Measurements from ENCODE around the gene TMEM258. TPM values are rescaled to one million over a fixed set of nuclear protein-coding genes. Genes with fewer than 3 reads are reported as not detected.

Gene TMEM258
- total RNA-seq, 1 donor from 2014 or later, result 125 TPM

DNA sequence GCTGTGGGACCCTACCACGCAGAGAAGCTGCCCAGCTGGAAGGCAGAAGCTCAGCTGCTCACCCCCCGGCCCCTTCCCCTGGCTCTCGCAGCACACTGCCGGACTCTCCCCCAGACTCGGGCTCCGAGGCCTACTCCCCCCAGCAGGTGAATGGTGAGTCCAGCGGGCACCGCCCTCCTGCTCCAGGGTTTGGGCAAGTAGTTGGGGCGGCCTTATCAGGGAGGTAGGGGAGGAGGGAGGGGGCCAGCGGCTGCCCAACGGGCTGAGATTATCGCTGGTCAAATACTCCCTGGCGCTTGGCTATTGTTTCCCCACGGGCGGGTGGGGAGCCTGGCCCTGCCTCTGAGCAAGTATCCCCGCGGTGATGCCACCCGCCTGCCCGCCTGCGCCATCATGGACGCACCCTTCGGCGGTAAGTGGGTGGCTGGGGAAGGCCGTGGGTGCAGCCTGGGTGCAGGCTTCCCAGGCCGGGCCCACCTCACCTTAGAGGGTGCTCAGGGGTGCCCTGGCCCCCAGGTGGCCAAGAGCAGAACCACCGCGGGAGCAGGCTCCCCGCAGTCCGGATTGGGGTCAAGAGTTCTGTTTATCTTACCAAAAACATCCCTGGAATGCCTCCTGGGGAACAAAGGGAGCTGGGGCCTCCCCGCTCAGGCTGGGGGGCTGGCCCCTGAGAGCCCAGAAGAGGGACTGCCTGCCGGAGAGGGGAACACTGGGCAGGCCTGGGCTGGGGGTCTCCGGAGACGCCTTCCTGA lies 23.1 kb downstream of the TMEM258 start:
- TF ChIP-seq, protein P1, sequence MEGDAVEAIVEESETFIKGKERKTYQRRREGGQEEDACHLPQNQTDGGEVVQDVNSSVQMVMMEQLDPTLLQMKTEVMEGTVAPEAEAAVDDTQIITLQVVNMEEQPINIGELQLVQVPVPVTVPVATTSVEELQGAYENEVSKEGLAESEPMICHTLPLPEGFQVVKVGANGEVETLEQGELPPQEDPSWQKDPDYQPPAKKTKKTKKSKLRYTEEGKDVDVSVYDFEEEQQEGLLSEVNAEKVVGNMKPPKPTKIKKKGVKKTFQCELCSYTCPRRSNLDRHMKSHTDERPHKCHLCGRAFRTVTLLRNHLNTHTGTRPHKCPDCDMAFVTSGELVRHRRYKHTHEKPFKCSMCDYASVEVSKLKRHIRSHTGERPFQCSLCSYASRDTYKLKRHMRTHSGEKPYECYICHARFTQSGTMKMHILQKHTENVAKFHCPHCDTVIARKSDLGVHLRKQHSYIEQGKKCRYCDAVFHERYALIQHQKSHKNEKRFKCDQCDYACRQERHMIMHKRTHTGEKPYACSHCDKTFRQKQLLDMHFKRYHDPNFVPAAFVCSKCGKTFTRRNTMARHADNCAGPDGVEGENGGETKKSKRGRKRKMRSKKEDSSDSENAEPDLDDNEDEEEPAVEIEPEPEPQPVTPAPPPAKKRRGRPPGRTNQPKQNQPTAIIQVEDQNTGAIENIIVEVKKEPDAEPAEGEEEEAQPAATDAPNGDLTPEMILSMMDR (IDR thresholded peaks at IDR 0.05; ENCODE audit: unreplicated experiment), result peak; percentile 37
- Mint-ChIP-seq H3K36me3 (ENCODE audit: low read depth, unreplicated experiment) (no peaks in the 10 kb centered on the region), H3K4me3 (ENCODE audit: unreplicated experiment) (no peak overlapping the region), H3K9me3 (ENCODE audit: unreplicated experiment) (no peaks in the 10 kb centered on the region), H3K27ac (ENCODE audit: unreplicated experiment) (no peak overlapping the region), H3K27me3 (ENCODE audit: unreplicated experiment) (peaks cover 12% of the 10 kb centered on the region), H3K4me1 (ENCODE audit: unreplicated experiment) (peaks cover 6% of the 10 kb centered on the region)
- DNase-seq (ENCODE audit: low spot score), result no peak

DNA sequence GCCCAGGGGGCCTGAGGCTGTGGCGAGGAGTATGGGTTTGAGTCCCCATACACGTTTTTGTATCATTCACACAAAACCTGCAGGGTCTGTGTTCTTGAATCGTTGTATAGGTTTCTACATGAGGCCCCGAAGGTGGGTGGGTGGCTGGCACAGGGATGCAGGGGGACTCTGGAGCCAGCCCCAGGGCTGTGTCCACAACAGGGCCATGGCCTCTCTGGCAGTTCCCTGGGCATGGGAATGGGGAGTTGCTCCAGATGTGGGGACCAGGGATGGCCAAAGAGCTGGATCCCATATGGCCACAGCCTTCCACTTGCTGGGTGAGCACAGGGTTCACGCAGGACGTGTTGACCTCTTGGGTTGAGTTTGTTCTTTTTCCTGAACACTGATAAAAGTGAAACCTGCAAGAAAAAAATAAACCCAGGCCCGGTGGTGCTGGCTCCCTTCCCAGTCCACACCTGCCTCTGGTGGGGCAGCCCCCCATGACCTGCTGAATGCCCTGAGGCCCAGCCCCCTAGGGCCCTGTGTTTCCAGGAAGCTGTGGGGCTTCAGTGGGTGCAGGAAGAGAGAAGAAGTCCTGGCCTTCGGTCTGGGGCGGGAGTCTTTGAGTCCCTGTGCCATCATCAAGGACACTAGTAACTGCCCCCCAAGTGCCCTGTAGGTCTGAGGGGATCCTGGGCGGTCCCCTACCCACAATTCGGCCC lies 23.9 kb downstream of the TMEM258 start:
- peaks cover 6% of the 10 kb centered on the region for H3K4me1 Mint-ChIP-seq (ENCODE audit: unreplicated experiment)
- H3K4me3 Mint-ChIP-seq (ENCODE audit: unreplicated experiment), result no peak overlapping the region
- TF ChIP-seq, protein P1 (IDR thresholded peaks at IDR 0.05; ENCODE audit: unreplicated experiment), result no peak
- H3K27me3 Mint-ChIP-seq (ENCODE audit: unreplicated experiment), result peaks cover 10% of the 10 kb centered on the region
- no peak for DNase-seq (ENCODE audit: low spot score)
- no peaks in the 10 kb centered on the region for H3K36me3 Mint-ChIP-seq (ENCODE audit: low read depth, unreplicated experiment)
- no peaks in the 10 kb centered on the region for H3K9me3 Mint-ChIP-seq (ENCODE audit: unreplicated experiment)
- no peak overlapping the region for H3K27ac Mint-ChIP-seq (ENCODE audit: unreplicated experiment)

DNA sequence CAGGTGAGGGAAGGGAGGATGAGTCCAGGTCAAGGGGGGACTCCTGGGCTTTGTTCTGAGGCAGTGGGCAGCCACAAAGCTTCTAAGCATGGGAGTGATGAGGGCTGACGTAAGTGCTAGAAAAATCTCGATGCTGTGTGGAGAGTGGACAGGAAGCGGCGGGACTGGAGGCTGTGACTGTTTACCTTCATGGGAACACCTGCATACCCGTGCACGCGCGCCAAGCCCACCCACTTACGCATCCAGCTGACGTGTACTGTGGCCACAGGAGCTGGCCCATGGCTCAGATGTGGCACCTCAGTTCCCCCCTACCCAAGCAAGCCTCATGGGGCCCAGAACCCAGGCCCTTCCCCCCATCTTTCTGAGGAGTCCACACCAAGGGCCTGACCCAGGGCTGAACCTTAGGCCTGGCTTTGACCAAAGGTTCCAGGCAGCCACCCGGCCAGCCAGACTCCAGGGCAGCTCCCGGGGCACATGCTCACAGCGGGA lies 26.0 kb downstream of the TMEM258 start:
- Mint-ChIP-seq H3K27ac (ENCODE audit: unreplicated experiment) (no peak overlapping the region), H3K4me1 (ENCODE audit: unreplicated experiment) (peaks cover 3% of the 10 kb centered on the region), H3K27me3 (ENCODE audit: unreplicated experiment) (peaks cover 17% of the 10 kb centered on the region), H3K4me3 (ENCODE audit: unreplicated experiment) (no peak overlapping the region), H3K36me3 (ENCODE audit: low read depth, unreplicated experiment) (no peaks in the 10 kb centered on the region), H3K9me3 (ENCODE audit: unreplicated experiment) (no peaks in the 10 kb centered on the region)
- TF ChIP-seq, protein P1 (IDR thresholded peaks at IDR 0.05; ENCODE audit: unreplicated experiment), result no peak
- no peak for DNase-seq (ENCODE audit: low spot score)

DNA sequence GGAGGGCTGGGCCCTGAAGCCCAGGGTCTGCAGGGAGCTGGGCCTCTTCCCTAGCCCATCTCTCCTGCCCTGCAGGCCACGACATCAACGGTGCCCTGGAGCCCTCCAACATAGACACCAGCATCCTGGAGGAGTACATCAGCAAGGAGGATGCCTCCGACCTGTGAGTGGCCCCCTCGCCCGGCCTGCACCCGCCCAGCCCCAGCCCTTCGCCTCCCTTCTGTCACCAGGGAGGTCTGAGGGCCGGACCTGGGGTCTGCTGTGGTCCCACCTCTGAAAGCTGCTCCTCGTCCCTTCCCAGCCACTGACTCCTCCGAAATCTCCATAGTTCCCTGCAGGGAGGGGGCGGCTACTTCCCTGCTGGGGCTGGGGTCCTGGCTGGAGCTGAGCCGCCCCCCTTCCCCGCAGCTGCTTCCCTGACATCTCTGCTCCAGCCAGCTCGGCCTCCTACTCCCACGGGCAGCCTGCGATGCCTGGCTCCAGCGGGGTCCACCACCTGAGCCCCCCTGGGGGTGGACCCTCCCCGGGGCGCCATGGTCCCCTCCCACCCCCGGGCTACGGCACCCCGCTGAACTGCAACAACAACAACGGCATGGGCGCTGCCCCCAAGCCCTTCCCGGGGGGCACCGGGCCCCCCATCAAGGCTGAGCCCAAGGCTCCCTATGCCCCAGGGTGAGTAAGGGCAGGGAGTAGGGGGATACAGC lies 26.7 kb downstream of the TMEM258 start:
- H3K27me3 Mint-ChIP-seq (ENCODE audit: unreplicated experiment), result peaks cover 15% of the 10 kb centered on the region
- no peak overlapping the region for H3K4me3 Mint-ChIP-seq (ENCODE audit: unreplicated experiment)
- H3K27ac Mint-ChIP-seq (ENCODE audit: unreplicated experiment), result no peak overlapping the region
- no peak for DNase-seq (ENCODE audit: low spot score)
- no peaks in the 10 kb centered on the region for H3K9me3 Mint-ChIP-seq (ENCODE audit: unreplicated experiment)
- no peaks in the 10 kb centered on the region for H3K4me1 Mint-ChIP-seq (ENCODE audit: unreplicated experiment)
- TF ChIP-seq, protein P1 (IDR thresholded peaks at IDR 0.05; ENCODE audit: unreplicated experiment), result no peak
- no peaks in the 10 kb centered on the region for H3K36me3 Mint-ChIP-seq (ENCODE audit: low read depth, unreplicated experiment)

Data from endothelial cell (in vitro differentiated cells).